HG03521 (cell line): ENCODE measurements around the gene FLVCR1.

Experiments used
- ATAC-seq: cut with Tn5 transposase; IDR thresholded peaks from one replicate; pipeline ENCODE4 v1.9.1; 2021; ENCODE audit warnings: mild to moderate bottlenecking, moderate library complexity; ENCODE audit not compliant: unreplicated experiment

FLVCR1 gene

DNA sequence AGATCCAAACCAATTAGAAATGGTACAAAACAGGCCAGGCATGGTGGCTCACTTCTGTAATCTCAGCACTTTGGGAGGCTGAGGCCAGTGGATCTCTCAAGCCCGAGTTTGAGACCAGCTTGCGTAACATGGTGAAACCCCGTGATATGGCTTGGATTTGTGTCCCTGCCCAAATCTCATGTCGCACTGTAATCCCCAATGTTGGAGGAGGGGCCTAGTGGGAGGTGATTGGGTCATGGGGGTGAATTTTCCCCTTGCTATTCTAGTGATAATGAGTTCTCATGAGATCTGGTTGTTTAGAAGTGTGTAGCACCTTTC lies 85.3 kb downstream of the FLVCR1 start:
- no peak for ATAC-seq

GRCh38 chr1:212944229-212944901 lies 86.3 kb downstream of the FLVCR1 start:
- no peak for ATAC-seq

- no peak for ATAC-seq
These were observed 87.0 kb downstream of the FLVCR1 start for GRCh38 chr1:212945056-212945455.

- ATAC-seq = no peak
These were observed 87.5 kb downstream of the FLVCR1 start for GRCh38 chr1:212945463-212946160.

DNA sequence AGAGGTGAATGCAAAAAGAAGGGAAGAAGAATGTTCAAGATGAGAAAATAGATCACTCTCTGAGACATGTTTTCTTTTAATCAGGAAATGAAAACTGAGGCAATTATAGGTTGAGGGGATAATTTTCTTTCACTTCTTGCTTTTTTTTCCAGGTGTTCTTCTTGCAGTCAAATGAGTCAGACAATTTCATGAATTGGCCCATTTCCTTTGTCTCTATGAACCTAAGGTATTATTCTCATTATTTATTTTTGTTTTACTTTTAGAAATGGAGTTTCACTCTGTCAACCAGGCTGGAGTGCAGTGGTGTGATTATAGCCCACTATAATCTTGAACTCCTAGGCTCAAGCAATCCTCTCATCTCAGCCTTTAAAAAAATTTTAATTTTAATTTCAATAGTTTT lies 88.8 kb downstream of the FLVCR1 start:
- no peak for ATAC-seq
